Effector memory CD4-positive, alpha-beta T cell (primary cell): ENCODE measurements around the gene GALNT3.

Experiments
- DNase-seq, 3 donors: peaks; one replicate each; pipeline ENCODE4 v3.0.0-alpha.2; 2020
- H3K27ac ChIP-seq: 2 replicates; pipeline ENCODE4 v1.7.0; 2013; ENCODE audit warnings: mild to moderate bottlenecking, low read length, moderate library complexity; ENCODE audit not compliant: insufficient read depth, poor library complexity, severe bottlenecking
- H3K27me3 ChIP-seq: replicated peaks from 2 replicates; pipeline ENCODE4 v1.7.0; 2013; ENCODE audit warnings: mild to moderate bottlenecking, low read length; ENCODE audit not compliant: insufficient read depth, control insufficient read depth, poor library complexity, severe bottlenecking
- H3K36me3 ChIP-seq: 2 replicates; pipeline ENCODE4 v1.7.0; 2013; ENCODE audit warnings: mild to moderate bottlenecking, low read length, moderate library complexity; ENCODE audit not compliant: control insufficient read depth, insufficient read depth
- H3K4me1 ChIP-seq: 2 replicates; pipeline ENCODE4 v1.7.0; 2013; ENCODE audit warnings: low read length, mild to moderate bottlenecking; ENCODE audit not compliant: control insufficient read depth, insufficient read depth, poor library complexity, severe bottlenecking
- H3K4me3 ChIP-seq: 2 replicates; pipeline ENCODE4 v1.7.0; 2013; ENCODE audit warnings: low read length, low read depth, mild to moderate bottlenecking; ENCODE audit not compliant: insufficient read depth, poor library complexity, severe bottlenecking
- H3K9me3 ChIP-seq: 2 replicates; pipeline ENCODE4 v1.7.0; 2013; ENCODE audit warnings: mild to moderate bottlenecking, low read length, moderate library complexity; ENCODE audit not compliant: control insufficient read depth
- total RNA-seq, 3 donors: gene quantifications; one replicate each; lab custom pipeline; 2026; lab: John Stamatoyannopoulos, UW

GALNT3 gene
- total RNA-seq: 6.2 to 13.4 (median 9.1) reads per million in 3 donors

DNA sequence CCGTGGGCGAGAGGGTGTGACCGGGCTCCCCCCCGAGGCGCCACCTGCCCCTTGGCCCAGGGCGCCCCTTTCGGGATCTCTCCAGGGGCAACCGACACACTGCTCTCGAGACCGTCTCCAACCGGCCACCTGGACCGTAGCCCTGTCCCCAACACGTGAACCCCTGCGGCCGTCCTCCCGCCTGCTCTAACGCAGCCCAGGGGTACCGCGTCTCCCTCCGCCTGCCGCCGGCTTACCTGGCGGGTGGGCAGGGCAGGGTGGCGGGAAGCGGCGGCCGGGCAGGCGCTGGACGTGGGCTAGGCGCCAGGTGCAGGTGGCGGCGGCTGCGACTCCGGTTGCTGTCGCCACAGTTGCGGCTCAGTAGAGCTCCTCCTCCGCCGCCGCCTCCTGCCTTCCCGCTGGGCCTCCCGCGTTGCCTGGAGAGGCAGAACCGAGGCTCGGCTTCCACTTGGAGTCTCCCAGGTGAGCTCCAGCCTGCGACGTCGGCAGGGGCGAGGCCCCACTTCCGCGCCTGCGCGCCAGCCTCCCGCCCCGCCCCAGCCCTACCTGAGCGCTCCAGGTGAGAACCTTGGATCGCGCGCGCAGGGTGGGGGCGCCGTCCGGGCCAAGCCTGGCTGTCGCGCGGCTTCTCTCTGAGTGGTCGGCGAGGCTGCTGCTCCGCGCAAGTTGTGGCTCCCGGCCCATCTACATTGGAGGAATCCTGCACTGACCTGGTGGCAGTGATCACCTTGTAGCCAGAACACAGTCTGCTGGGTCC lies at the start of gene GALNT3:
TSS of gene GALNT3 (minus strand) at position 469 of the 757 bp plus-strand sequence. CDS start 23,547 bp downstream, outside the sequence.
- Histone ChIP-seq H3K36me3 (no peaks in the 10 kb centered on the region), H3K27ac (no peak within 1 kb of the TSS)

DNA sequence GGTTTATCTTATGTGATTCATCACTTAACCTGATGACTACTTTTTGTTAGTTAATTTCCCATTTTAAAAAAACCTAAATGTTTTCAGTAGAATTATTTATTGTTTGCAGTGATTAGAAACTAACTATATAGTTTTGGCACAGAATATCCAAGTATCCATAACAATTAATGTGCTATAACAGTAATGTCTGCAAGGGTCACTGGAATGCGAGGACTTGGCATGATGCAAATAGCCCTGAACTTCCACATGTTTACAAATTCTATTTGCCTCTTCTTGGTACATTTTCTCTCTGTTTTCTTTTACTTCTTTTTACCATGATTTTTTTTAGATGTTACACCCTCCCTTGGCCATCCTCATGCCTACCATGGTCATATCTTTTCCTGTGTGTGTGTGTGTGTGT lies 49.3 kb upstream of the GALNT3 start:
- H3K27ac ChIP-seq: no peak overlapping the region
- no peaks in the 10 kb centered on the region for H3K9me3 ChIP-seq
- H3K27me3 ChIP-seq: no peaks in the 10 kb centered on the region
- no peak overlapping the region for H3K4me3 ChIP-seq
- no peaks in the 10 kb centered on the region for H3K36me3 ChIP-seq
- H3K4me1 ChIP-seq: no peaks in the 10 kb centered on the region
- DNase-seq: no peak

More for the DNA sequence above, at the start of gene GALNT3:
- peak; percentile 6 to 40 (median 21) for DNase-seq
- Histone ChIP-seq H3K9me3 (no peaks in the 10 kb centered on the region), H3K4me1 (peaks cover 11% of the 10 kb centered on the region), H3K4me3 (peak within 1 kb of the TSS; percentile 59), H3K27me3 (no peaks in the 10 kb centered on the region)

DNA sequence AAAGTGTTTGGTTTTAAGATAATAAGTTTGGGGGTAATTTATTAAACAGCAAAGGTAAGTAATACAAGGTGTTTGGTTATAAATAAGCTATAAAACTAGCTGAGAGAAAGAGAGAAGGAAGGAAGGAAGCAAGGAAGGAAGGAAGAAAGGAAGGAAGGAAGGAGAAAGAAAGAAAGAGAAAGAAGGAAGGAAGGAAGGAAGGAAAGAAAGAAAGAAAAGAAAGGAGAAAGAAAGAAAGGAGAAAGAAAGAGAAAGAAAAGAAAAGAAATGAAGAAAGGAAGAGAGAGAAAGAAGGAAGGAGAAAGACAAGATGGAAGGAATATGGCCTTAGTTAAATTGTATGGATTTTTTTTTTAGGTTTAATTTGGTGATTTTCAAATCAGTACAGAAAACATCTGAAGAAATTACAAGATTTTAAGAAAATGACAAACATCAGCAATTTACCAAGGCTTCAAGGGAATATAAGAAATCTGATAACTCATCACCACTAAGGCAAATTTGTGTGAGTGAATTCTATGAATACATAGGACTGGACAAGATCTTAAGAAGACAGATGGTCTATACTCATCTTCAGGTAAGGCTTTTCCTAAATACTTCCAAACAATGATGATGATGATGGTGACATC lies 46.4 kb upstream of the GALNT3 start:
- Histone ChIP-seq H3K27ac (no peak overlapping the region), H3K36me3 (no peaks in the 10 kb centered on the region)
- no peak for DNase-seq

DNA sequence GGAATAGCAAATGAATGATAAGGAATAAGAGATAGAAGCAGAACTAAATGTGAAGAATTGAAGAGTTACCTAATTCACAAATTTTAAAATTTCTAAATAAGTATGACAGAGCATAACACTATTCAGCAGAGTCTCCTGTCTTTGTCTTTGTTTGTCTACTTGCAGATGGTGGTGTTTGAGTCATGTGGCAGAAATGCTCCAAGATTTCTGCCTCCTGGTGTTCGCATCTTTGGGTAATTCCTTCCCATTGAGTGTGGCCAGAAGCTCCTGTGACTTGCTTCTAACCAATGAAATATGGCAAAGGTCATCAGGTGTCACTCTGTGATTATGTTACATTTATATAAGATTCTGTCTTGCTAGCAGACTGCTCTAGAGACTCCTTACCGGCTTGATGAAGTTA lies 45.6 kb upstream of the GALNT3 start:
- DNase-seq: no peak
- no peaks in the 10 kb centered on the region for H3K27me3 ChIP-seq
- H3K36me3 ChIP-seq: no peaks in the 10 kb centered on the region
- H3K9me3 ChIP-seq: no peaks in the 10 kb centered on the region
- H3K4me1 ChIP-seq: no peaks in the 10 kb centered on the region
- no peak overlapping the region for H3K27ac ChIP-seq
- H3K4me3 ChIP-seq: no peak overlapping the region

More for the DNA sequence above, 46.4 kb upstream of the GALNT3 start:
- Histone ChIP-seq H3K27me3 (no peaks in the 10 kb centered on the region), H3K9me3 (no peaks in the 10 kb centered on the region), H3K4me3 (no peak overlapping the region), H3K4me1 (no peaks in the 10 kb centered on the region)

DNA sequence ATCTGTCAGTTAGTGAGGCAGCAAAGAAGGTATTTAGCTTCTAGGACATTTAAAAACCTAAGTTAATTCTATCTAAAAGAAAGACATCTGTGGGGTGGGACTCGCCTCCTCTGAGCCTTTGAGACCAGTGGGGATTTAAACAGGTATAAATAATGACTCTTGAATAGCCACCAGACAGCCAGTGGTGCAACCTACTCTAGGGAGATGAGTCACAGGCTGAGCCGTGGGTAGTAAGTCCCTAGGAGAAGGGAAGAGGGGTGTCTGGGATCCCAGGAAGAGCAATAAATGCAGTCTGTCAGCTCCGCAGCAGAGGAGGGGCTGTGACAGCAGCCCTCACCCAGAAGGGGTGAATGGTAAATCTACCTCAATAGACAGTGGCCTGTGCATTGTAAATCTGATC lies 43.1 kb upstream of the GALNT3 start:
- Histone ChIP-seq H3K4me1 (no peaks in the 10 kb centered on the region), H3K27ac (no peak overlapping the region), H3K36me3 (no peaks in the 10 kb centered on the region), H3K9me3 (no peaks in the 10 kb centered on the region), H3K27me3 (no peaks in the 10 kb centered on the region), H3K4me3 (no peak overlapping the region)
- no peak for DNase-seq

DNA sequence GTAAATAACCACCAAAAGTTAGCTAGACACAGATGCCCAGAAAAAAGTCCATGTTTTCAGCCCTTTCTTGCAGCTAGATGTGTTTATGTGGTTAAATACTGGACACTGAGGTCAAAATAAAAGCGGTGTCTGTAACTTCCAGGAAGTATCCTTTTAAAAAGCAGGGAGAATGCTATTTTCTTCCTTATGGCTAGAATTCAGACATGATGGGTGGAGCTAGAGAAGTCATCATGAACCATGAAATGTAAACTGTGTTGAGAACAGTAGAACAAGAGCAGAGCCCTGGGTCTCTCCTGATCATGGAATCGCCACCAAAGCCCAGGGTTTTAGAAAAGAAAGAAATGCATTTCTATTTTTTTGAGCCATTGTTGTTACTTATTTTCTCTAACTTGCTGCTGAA lies 41.3 kb upstream of the GALNT3 start:
- no peak for DNase-seq
- Histone ChIP-seq H3K27me3 (no peaks in the 10 kb centered on the region), H3K4me3 (no peak overlapping the region), H3K4me1 (no peaks in the 10 kb centered on the region), H3K36me3 (no peaks in the 10 kb centered on the region), H3K27ac (no peak overlapping the region), H3K9me3 (no peaks in the 10 kb centered on the region)

DNA sequence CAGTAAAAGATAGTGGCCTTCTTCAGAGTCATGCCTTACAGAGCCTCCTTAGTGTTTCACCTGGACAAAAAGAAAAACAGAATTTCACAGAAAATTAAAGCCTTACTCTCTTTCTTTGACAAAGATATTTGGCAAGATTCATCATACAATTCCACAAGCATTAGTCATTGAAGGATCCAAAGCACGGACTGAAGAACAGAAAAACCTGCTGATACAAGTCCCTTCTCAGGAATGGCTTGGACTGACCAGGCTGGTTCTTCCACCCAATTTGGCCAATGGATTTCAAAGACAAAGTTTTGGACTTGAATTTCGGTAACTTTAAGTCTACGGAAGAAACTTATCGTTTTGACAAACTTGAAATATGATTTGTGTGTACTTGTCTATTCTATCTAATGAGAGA lies 39.1 kb upstream of the GALNT3 start:
- H3K4me1 ChIP-seq: no peaks in the 10 kb centered on the region
- DNase-seq: no peak
- H3K9me3 ChIP-seq: no peaks in the 10 kb centered on the region
- H3K4me3 ChIP-seq: no peak overlapping the region
- no peaks in the 10 kb centered on the region for H3K27me3 ChIP-seq
- H3K36me3 ChIP-seq: no peaks in the 10 kb centered on the region
- no peak overlapping the region for H3K27ac ChIP-seq

DNA sequence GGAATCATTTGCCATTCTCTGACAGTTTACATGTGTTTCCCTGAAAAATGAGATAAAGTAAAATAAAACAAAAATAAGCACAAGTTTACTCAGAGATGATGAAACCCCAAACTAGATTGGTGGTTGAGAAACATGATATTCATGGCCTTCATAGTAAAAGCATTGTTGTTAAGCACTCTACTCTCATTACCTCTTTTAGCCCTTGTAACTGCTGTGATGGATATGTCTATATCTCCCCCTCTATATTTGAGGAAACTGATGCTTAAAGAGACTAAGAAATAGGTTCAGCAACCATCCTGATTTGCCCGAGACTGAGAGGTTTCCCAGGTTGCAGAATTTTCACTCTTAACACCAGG lies 33.9 kb upstream of the GALNT3 start:
- no peaks in the 10 kb centered on the region for H3K4me1 ChIP-seq
- no peaks in the 10 kb centered on the region for H3K9me3 ChIP-seq
- no peaks in the 10 kb centered on the region for H3K36me3 ChIP-seq
- no peak for DNase-seq
- no peak overlapping the region for H3K27ac ChIP-seq
- no peaks in the 10 kb centered on the region for H3K27me3 ChIP-seq
- H3K4me3 ChIP-seq: no peak overlapping the region

DNA sequence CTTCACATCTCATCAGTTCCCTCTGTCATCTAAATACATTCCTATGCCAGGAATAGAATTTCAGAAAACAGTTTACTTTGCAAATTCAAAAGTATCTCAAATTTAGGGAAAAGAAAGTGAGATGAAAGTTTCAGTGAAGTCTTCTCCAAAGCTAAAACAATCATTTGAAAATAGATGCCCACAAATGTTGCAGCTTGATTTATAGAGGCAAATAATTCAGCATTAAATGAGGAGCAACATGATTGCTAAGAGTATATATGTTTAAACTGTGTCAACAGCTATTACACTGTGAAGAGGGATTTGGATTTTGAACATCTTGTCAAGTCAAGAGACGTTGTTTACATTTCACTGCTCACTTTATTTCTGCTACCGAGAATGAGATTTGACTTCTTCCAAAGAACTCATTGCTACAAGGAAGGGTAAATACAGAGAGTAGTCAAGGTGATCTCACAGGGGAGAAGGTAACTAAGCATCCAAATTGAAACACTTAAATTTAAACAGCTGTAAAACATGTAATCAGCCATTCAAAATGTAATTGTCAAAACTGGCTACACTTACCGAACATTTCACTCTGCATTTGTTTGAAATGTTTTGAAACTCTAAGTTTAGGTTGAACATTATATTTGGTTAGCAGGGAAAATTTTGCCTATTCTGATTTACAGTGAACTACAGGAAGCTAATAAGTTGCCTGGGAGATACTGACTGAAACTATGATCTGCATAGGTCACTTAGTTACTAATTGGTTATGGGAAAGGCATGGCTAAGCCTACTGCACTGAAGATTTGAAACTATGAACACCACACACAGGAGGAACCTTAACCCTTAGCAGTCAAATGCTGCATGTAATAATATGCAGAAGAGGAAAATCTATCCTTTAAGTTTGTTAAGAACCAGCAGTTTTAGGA lies 33.2 kb upstream of the GALNT3 start:
- H3K36me3 ChIP-seq: no peaks in the 10 kb centered on the region
- no peaks in the 10 kb centered on the region for H3K27me3 ChIP-seq
- H3K4me3 ChIP-seq: no peak overlapping the region
- H3K27ac ChIP-seq: no peak overlapping the region
- DNase-seq: no peak
- no peaks in the 10 kb centered on the region for H3K9me3 ChIP-seq
- no peaks in the 10 kb centered on the region for H3K4me1 ChIP-seq
